DND-41 (cell line): Measurements from ENCODE around the gene SPINK1.
"Not testable (repeated sequence)": the region's sequence is repeated elsewhere in the genome, so short reads cannot be mapped to it uniquely, and the experiment has no call there.

ENCODE experiments used
- EZH2 ChIP-seq: IDR thresholded peaks from 3 replicates; pipeline ENCODE4 v1.6.1; 2012; ENCODE audit warnings: borderline replicate concordance, low read depth, mild to moderate bottlenecking, moderate library complexity, low read length, inconsistent platforms; ENCODE audit not compliant: severe bottlenecking
- TF ChIP-seq, protein P1 (sequence below): IDR thresholded peaks from 2 replicates; pipeline ENCODE4 v1.5.1; 2012; ENCODE audit warnings: borderline replicate concordance, low read length, moderate library complexity, mild to moderate bottlenecking; ENCODE audit not compliant: poor library complexity, severe bottlenecking; ENCODE audit errors: extremely low read depth

- TF ChIP-seq EZH2: not testable (repeated sequence)
- TF ChIP-seq, protein P1, sequence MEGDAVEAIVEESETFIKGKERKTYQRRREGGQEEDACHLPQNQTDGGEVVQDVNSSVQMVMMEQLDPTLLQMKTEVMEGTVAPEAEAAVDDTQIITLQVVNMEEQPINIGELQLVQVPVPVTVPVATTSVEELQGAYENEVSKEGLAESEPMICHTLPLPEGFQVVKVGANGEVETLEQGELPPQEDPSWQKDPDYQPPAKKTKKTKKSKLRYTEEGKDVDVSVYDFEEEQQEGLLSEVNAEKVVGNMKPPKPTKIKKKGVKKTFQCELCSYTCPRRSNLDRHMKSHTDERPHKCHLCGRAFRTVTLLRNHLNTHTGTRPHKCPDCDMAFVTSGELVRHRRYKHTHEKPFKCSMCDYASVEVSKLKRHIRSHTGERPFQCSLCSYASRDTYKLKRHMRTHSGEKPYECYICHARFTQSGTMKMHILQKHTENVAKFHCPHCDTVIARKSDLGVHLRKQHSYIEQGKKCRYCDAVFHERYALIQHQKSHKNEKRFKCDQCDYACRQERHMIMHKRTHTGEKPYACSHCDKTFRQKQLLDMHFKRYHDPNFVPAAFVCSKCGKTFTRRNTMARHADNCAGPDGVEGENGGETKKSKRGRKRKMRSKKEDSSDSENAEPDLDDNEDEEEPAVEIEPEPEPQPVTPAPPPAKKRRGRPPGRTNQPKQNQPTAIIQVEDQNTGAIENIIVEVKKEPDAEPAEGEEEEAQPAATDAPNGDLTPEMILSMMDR: not testable (repeated sequence)
Measured at GRCh38 chr5:147871980-147872549, 40.6 kb upstream of the SPINK1 start.
